NT2/D1 (cell line): ENCODE results near the gene SERTAD3.

ENCODE experiments used
- YY1 ChIP-seq: IDR thresholded peaks from 2 replicates; pipeline ENCODE4 v1.6.1; 2011; ENCODE audit not compliant: insufficient read length, insufficient read depth
- ZNF274 ChIP-seq: IDR thresholded peaks from 2 replicates; pipeline ENCODE4 v1.6.1; 2011; ENCODE audit warnings: mild to moderate bottlenecking, low read depth, low read length

DNA sequence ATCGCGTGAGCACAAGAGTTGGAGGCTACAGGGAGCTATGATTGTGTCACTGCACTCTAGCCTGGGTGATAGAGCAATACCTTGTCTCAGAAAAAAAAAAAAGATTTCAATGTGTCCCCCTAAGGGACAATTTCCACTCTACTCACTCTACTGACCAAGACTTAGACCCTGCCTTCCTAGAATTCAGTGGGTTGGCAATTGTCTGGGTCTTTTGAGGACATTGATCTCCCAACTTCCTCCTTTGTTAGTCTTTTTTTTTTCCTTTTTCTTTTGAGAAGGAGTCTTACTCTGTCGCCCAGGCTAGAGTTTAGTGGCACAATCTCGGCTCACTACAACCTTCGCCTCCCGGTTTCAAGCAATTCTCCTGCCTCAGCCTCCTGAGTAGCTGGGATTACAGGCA lies 24.9 kb upstream of the SERTAD3 start:
- TF ChIP-seq ZNF274 (no peak), YY1 (no peak)
